IMR-90 (cell line): ENCODE data around the gene PALB2. TPM values are rescaled to one million over a fixed set of nuclear protein-coding genes. Genes with fewer than 3 reads are reported as not detected.

Experiments
- ATAC-seq: fragments of 200-7000 bp; cut with Tn5 transposase; 2 replicates; pipeline ENCODE4 v1.9.1; 2020; ENCODE audit warnings: low read depth, mild to moderate bottlenecking, moderate library complexity
- BruUV-seq: library from RNA; stranded (reverse); fragments of 400-500 nt; replicated peaks from 2 replicates; lab custom pipeline; 2021; lab: Mats Ljungman, UMichigan
- CTCF ChIA-PET: fragments of 300-600 bp; formaldehyde crosslinking; extraction: SDS; loops from one replicate; lab custom pipeline; 2021; ENCODE audit warnings: antibody characterized with exemption; lab: Yijun Ruan, JAX
- POLR2A ChIA-PET: fragments of 300-600 bp; sonication (Branson Sonifier 250); formaldehyde crosslinking; loops from one replicate; lab custom pipeline; 2022; ENCODE audit warnings: antibody characterized with exemption; ENCODE audit not compliant: unreplicated experiment; lab: Charles Lee
- DNase-seq: peaks from one replicate; pipeline ENCODE4 v3.0.0; 2013
- H2AFZ ChIP-seq: replicated peaks from 2 replicates; pipeline ENCODE3; 2013; ENCODE audit warnings: low read length, mild to moderate bottlenecking; ENCODE audit not compliant: poor library complexity
- H2AK5ac ChIP-seq: 2 replicates; pipeline ENCODE4 v1.6.1; 2013; ENCODE audit warnings: low read depth, low read length, inconsistent platforms
- H2AK9ac ChIP-seq: replicated peaks from 2 replicates; pipeline ENCODE3; 2013; ENCODE audit warnings: mild to moderate bottlenecking, low read depth, low read length, moderate library complexity; ENCODE audit not compliant: poor library complexity
- H2BK120ac ChIP-seq: 2 replicates; pipeline ENCODE4 v1.6.1; 2013; ENCODE audit warnings: low read depth, low read length, inconsistent platforms
- H2BK15ac ChIP-seq: 3 replicates; pipeline ENCODE4 v1.6.1; 2013; ENCODE audit warnings: low read depth, low read length, inconsistent platforms
- H2BK20ac ChIP-seq: 2 replicates; pipeline ENCODE4 v1.6.1; 2013; ENCODE audit warnings: low read depth, mild to moderate bottlenecking, inconsistent platforms, low read length, moderate library complexity
- H2BK5ac ChIP-seq: 2 replicates; pipeline ENCODE4 v1.6.1; 2013; ENCODE audit warnings: mild to moderate bottlenecking, low read depth, low read length, inconsistent platforms; ENCODE audit not compliant: poor library complexity, severe bottlenecking
- H3K14ac ChIP-seq: replicated peaks from 2 replicates; pipeline ENCODE4 v1.6.1; 2013; ENCODE audit warnings: low read depth, low read length, inconsistent platforms
- H3K18ac ChIP-seq: 2 replicates; pipeline ENCODE4 v1.6.1; 2013; ENCODE audit warnings: low read depth, low read length, control low read depth
- H3K23ac ChIP-seq: 2 replicates; pipeline ENCODE4 v1.6.1; 2013; ENCODE audit warnings: low read depth, low read length, inconsistent platforms
- H3K27ac ChIP-seq: 2 replicates; pipeline ENCODE4 v1.5.1; 2013; ENCODE audit warnings: mild to moderate bottlenecking, control low read depth, low read length; ENCODE audit not compliant: insufficient read depth
- H3K27me3 ChIP-seq: 2 replicates; pipeline ENCODE4 v1.6.1; 2013; ENCODE audit warnings: low read length; ENCODE audit not compliant: control insufficient read depth, insufficient read depth
- H3K36me3 ChIP-seq: 2 replicates; pipeline ENCODE4 v1.6.1; 2013; ENCODE audit warnings: low read length, mixed read lengths; ENCODE audit not compliant: control insufficient read depth, insufficient read depth
- H3K4ac ChIP-seq: 2 replicates; pipeline ENCODE4 v1.6.1; 2013; ENCODE audit warnings: low read depth, low read length, inconsistent platforms
- H3K4me1 ChIP-seq: 2 replicates; pipeline ENCODE4 v1.6.1; 2013; ENCODE audit warnings: low read length, mixed read lengths; ENCODE audit not compliant: control insufficient read depth, insufficient read depth
- H3K4me2 ChIP-seq: 2 replicates; pipeline ENCODE4 v1.6.1; 2013; ENCODE audit warnings: low read depth, mild to moderate bottlenecking, control low read depth, low read length, moderate library complexity
- H3K4me3 ChIP-seq: 2 replicates; pipeline ENCODE4 v1.5.1; 2013; ENCODE audit warnings: low read depth, mild to moderate bottlenecking, control low read depth, low read length, moderate library complexity; ENCODE audit not compliant: insufficient read depth
- H3K56ac ChIP-seq: 2 replicates; pipeline ENCODE4 v1.6.1; 2013; ENCODE audit warnings: low read length, inconsistent platforms; ENCODE audit not compliant: insufficient read depth; ENCODE audit errors: extremely low read depth
- H3K79me1 ChIP-seq, 2 experiments: 2 replicates each; pipeline ENCODE4 v1.6.1; 2013; ENCODE audit warnings: low read length in 2 of 2, inconsistent platforms in 1 of 2, low read depth in 1 of 2
- H3K9ac ChIP-seq: 2 replicates; pipeline ENCODE4 v1.6.1; 2013; ENCODE audit warnings: low read depth, low read length, control low read depth
- H3K9me1 ChIP-seq: 2 replicates; pipeline ENCODE4 v1.6.1; 2013; ENCODE audit warnings: low read length, inconsistent platforms; ENCODE audit not compliant: insufficient read depth
- H3K9me3 ChIP-seq: 2 replicates; pipeline ENCODE4 v1.6.1; 2013; ENCODE audit warnings: low read length; ENCODE audit not compliant: control insufficient read depth, insufficient read depth
- H4K20me1 ChIP-seq: 2 replicates; pipeline ENCODE4 v1.6.1; 2013; ENCODE audit warnings: low read length, inconsistent platforms; ENCODE audit not compliant: insufficient read depth
- H4K5ac ChIP-seq: 2 replicates; pipeline ENCODE4 v1.6.1; 2013; ENCODE audit warnings: mild to moderate bottlenecking, low read depth, low read length, control low read depth
- H4K8ac ChIP-seq, 2 experiments: 2 replicates each; pipeline ENCODE4 v1.6.1; 2013; ENCODE audit warnings: low read depth in 2 of 2, low read length in 2 of 2, control low read depth in 1 of 2, inconsistent platforms in 1 of 2
- H4K91ac ChIP-seq: 2 replicates; pipeline ENCODE4 v1.6.1; 2013; ENCODE audit warnings: low read depth, low read length, inconsistent platforms; ENCODE audit not compliant: insufficient read depth
- CHD1 ChIP-seq: IDR thresholded peaks from 2 replicates; pipeline ENCODE4 v1.6.1; 2012; ENCODE audit warnings: low read depth, low read length, improper control_type of control experiment
- MAZ ChIP-seq: IDR thresholded peaks from 2 replicates; pipeline ENCODE4 v1.6.1; 2012; ENCODE audit warnings: low read depth, mild to moderate bottlenecking, low read length, improper control_type of control experiment, moderate library complexity, borderline replicate concordance
- NFE2L2 ChIP-seq: fragments of 150-350 bp; IDR thresholded peaks from 2 replicates; pipeline ENCODE4 v1.6.1; 2016; ENCODE audit warnings: low read depth, mild to moderate bottlenecking, low read length
- RAD21 ChIP-seq: IDR thresholded peaks from 2 replicates; pipeline ENCODE4 v1.6.1; 2012; ENCODE audit warnings: low read length, improper control_type of control experiment
- WGBS, 2 experiments: methylation state at CpG; one replicate each; pipeline versions ENCODE4 v1.1.5 to v1.1.7; 2013; ENCODE audit warnings: missing lambda C conversion rate in 2 of 2; ENCODE audit not compliant: insufficient read length in 1 of 2; ENCODE audit errors: extremely low coverage in 2 of 2; 5-methylcytosine and 5-hydroxymethylcytosine counted together
- dilution Hi-C: fragments of 300-500 bp; cut with HindIII; formaldehyde crosslinking; loops from one replicate; pipeline ENCODE4 v1.14.3; 2018; ENCODE audit warnings: low sequenced_read_pairs; ENCODE audit not compliant: unreplicated experiment
- in situ Hi-C: fragments of 300-500 bp; cut with MboI; formaldehyde crosslinking; loops from 3 replicates; pipeline ENCODE4 v1.14.3; 2019; ENCODE audit warnings: low sequenced_read_pairs, inconsistent platforms, mixed read lengths
- intact Hi-C: fragments of 100-400 bp; cut with micrococcal nuclease; formaldehyde crosslinking; loops from 2 replicates; pipeline ENCODE4 v1.10.0; 2022
- polyA plus RNA-seq, 3 experiments: library from polyadenylated mRNA; depleted of rRNA; stranded (reverse); fragments of >200 nt; gene quantifications; 2 replicates each; pipeline ENCODE4 v1.2.3, GENCODE V29; 2012; ENCODE audit warnings: low replicate concordance in 1 of 3
- total RNA-seq: library from RNA; depleted of rRNA; stranded (reverse); fragments of >200 nt; gene quantifications from 2 replicates; pipeline ENCODE4 v1.2.3, GENCODE V29; 2012

The PALB2 gene
- total and polyA plus RNA-seq, 2 of the 4 experiments (the other 2 are of a cell fraction), result 4.1 to 8.6 TPM

DNA sequence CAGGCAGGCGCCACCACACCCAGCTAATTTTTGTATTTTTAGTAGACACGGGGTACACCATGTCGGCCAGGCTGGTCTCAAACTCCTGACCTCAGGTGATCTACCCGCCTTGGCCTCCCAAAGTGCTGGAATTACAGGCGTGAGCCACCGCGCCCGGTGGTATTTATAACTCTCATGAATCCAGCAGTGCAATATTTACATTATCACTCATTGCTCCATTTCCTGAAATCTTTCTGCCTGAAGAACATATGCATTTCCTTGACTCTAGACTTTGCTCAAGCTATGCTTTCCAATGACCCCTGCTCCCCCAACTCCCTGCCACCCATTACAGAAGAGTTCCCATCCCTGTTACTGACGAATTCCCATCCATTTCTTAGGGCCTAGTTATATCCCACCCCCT, 25.3 kb downstream of the PALB2 start:
- Histone ChIP-seq H3K9me1 (no peaks in the 10 kb centered on the region), H2AFZ (no peak overlapping the region), H2BK15ac (no peak overlapping the region), H4K20me1 (no peaks in the 10 kb centered on the region), H3K27me3 (no peaks in the 10 kb centered on the region), H2AK9ac (no peak overlapping the region), H3K18ac (no peak overlapping the region), H3K56ac (no peak overlapping the region), H3K27ac (no peak overlapping the region), H2BK5ac (no peak overlapping the region), H3K4me1 (no peaks in the 10 kb centered on the region), H4K5ac (no peak overlapping the region), H3K9ac (no peak overlapping the region), H2BK20ac (no peak overlapping the region), H4K91ac (no peak overlapping the region), H3K36me3 (peaks cover 24% of the 10 kb centered on the region), H3K79me1 (no peaks in the 10 kb centered on the region), H3K23ac (no peak overlapping the region), H3K4ac (no peak overlapping the region), H2AK5ac (no peak overlapping the region), H3K9me3 (no peaks in the 10 kb centered on the region), H3K4me2 (no peak overlapping the region), H4K8ac (no peak overlapping the region), H3K14ac (no peak overlapping the region), H2BK120ac (no peak overlapping the region), H3K4me3 (no peak overlapping the region)
- ChIA-PET POLR2A (no interaction called here), CTCF (no interaction called here)
- DNase-seq (no peak), ATAC-seq (no peak)
- BruUV-seq, result no TSS peak
- intact Hi-C loops, result no loop called here
- dilution Hi-C loops, result no loop called here
- in situ Hi-C loops, result no loop called here
- WGBS, 2 experiments, result 93% methylated on average over 9 of the region's 9 CpGs; no CpG with 5 or more reads in 1 of the 2 experiments
- TF ChIP-seq NFE2L2 (no peak), CHD1 (no peak), MAZ (no peak), RAD21 (no peak)
